Measurements from ENCODE around the gene SCAMP3. TPM values are rescaled to one million over a fixed set of nuclear protein-coding genes. Genes with fewer than 3 reads are reported as not detected.

The SCAMP3 gene
- total RNA-seq, 4 donors from 2014 or later: 54.5 to 91.1 (median 65.2) TPM

DNA sequence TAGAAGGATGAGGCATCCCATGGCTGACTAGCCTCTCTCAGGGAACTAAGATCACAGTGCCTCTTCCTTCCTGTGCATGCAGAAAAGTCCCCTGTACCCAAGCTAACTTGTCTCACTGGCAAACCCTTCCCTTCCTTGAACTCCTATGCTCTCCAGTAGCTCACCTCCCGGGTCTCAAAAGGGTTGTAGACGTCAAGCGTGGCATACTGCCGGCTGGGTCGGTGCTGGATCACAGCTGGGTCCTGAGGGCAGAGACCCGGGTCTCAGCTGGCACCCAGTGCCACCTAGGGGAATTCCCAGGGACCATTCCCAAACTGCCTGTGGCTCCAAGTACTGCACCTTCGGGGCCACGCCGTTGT, 688 bp downstream of the SCAMP3 start:
- 0 to 1% methylated on average over 9 of the region's 9 CpGs for WGBS, 2 donors
- peak overlapping the region; percentile 56 to 92 (median 80) for H3K4me3 ChIP-seq
- no peaks in the 10 kb centered on the region for H3K9me3 ChIP-seq
- peaks cover 0 to 73% (median 38%) of the 10 kb centered on the region in 3 donors for H3K36me3 ChIP-seq
- peak overlapping the region; percentile 60 to 95 (median 86) for H3K27ac ChIP-seq
- H3K4me1 ChIP-seq: peaks cover 0 to 28% (median 16%) of the 10 kb centered on the region in 4 donors
- TF ChIP-seq POLR2A (IDR thresholded peaks at IDR 0.05) (no peak), EP300 (IDR thresholded peaks at IDR 0.05) (no peak), CTCF (IDR thresholded peaks at IDR 0.05) (no peak)
- H3K27me3 ChIP-seq: no peaks in the 10 kb centered on the region
- no peak for DNase-seq (ENCODE audit: low spot score in 2 of 2)

DNA sequence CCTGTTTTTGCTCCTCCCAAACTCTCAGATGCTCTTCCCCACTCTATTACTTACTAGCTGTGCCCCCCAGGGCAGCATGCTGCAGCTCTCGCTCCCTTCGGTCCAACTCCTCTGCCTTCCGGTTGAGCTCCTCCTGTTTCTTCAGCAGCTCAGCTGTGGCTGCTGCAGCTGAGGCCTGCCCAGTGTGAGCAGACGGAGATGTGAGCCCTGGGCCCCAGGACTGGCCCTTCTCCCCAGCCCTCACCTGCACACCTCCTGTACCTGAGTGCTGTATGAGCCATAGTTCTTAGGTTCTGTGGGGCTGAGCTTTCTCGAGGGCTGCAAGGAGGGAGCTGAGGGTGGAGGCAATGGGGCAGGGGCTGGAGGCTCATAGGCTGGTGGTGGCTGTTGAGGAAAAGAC, 1.9 kb downstream of the SCAMP3 start:
- no peak for TF ChIP-seq POLR2A (IDR thresholded peaks at IDR 0.05)
- TF ChIP-seq CTCF (IDR thresholded peaks at IDR 0.05): no peak
- TF ChIP-seq EP300 (IDR thresholded peaks at IDR 0.05): no peak
- Histone ChIP-seq H3K4me1 (peaks cover 0 to 37% (median 21%) of the 10 kb centered on the region in 4 donors), H3K27ac (no peak overlapping the region), H3K36me3 (peaks cover 0 to 63% (median 28%) of the 10 kb centered on the region in 3 donors), H3K4me3 (no peak overlapping the region), H3K27me3 (no peaks in the 10 kb centered on the region), H3K9me3 (no peaks in the 10 kb centered on the region)
- WGBS, 2 donors: 92 to 93% methylated on average over 5 of the region's 5 CpGs
- no peak for DNase-seq (ENCODE audit: low spot score in 2 of 2)

DNA sequence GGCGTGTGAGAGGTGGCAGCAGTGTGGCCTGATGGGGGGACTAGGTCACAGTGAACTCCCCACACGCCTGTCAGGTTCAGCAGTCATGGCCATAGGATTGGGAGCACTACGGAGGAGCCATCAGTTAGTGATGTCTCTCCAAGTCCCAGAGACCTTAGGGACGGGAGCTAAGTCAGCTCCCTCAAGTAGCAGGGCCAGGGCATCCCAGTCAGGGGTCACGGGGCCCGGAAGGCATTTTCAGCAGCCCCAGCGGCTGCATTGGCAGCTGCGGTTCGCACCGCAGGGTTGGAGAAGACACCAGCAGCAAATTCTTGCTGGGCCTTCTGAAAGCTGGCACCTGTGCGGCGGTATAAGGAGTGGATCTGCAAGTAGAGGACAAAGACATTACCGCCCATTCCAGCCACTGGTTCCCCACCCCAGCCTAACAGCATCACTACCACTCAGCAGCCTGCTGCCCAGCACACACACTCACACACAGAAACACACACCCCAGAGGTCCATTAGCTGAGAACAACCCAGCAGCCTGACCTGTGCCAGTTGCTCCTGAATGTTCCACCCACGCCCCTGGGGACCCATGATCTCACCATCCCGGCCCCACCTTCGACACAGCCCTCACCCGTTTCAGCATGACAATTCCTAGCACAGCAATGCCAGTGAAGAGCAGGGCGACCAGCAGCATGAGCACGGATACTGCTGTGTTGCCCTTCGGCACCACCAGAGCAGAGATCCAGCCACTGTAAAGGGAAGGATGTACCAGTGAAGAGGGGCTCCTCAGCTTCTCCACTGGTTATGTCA, 5.9 kb downstream of the SCAMP3 start:
- Histone ChIP-seq H3K9me3 (no peaks in the 10 kb centered on the region), H3K27me3 (no peaks in the 10 kb centered on the region), H3K4me1 (peaks cover 0 to 54% (median 29%) of the 10 kb centered on the region in 4 donors), H3K4me3 (peak overlapping the region in 3 of 4 donors; percentile 69 to 95 (median 84)), H3K27ac (peak overlapping the region; percentile 93 to 99 (median 96)), H3K36me3 (peaks cover 0 to 39% (median 9%) of the 10 kb centered on the region in 3 donors)
- TF ChIP-seq POLR2A (IDR thresholded peaks at IDR 0.05): no peak
- TF ChIP-seq CTCF (IDR thresholded peaks at IDR 0.05): no peak
- TF ChIP-seq EP300 (IDR thresholded peaks at IDR 0.05): no peak
- WGBS, 2 donors: 68 to 69% methylated on average over 10 to 20 of the region's 20 CpGs
- no peak for DNase-seq (ENCODE audit: low spot score in 2 of 2)

DNA sequence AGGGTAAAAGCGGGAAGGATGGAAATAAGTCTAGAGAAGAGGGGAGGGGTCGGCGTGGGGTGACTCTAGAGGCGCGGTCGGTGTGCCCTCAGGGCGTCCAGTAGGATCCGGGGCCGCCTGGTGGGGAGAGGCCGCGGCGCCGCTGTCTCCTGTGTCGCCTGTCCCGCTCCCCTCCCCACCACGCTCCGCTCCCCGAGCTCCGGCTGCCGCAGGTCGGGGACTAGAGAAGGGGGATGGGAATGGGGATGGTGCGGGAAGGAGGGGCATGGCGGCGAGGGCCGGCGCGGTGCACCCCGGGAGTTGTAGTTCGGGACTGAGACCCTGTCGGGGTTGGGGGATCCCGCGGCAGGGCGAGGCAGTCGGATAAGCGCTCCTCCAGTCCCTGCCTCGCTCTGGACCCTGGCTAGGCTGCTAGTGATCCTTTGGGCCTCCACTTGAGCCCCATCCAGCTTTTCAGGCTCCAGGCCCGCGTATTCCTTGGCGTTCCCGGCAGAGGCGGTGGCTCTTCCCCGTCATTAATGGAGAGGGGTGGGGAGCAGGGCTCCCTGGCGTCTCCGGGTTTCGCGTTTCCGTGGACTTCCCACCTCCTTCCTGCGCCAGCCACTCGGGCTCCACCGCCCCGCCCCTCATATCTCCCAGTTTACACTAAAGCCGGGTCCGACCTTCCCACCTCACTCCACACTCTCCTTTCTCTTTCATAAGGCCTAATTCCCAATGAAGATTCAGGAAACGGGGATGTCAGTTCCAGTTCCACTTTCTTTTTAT, 6.7 kb downstream of the SCAMP3 start, which contains the start of gene ENTREP3:
TSS of gene ENTREP3 (minus strand) at position 241 of the 765 bp plus-strand sequence. CDS start 606 bp downstream, outside the sequence.
- Histone ChIP-seq H3K9me3 (no peaks in the 10 kb centered on the region), H3K4me3 (peak within 1 kb of the TSS; percentile 69 to 95 (median 82)), H3K27me3 (no peaks in the 10 kb centered on the region), H3K36me3 (peaks cover 0 to 37% (median 8%) of the 10 kb centered on the region in 3 donors), H3K4me1 (peaks cover 0 to 54% (median 28%) of the 10 kb centered on the region in 4 donors), H3K27ac (peak within 1 kb of the TSS; percentile 93 to 99 (median 96))
- DNase-seq (ENCODE audit: low spot score in 2 of 2): peak; percentile 80 to 84
- peak; percentile 58 to 83 for TF ChIP-seq POLR2A (IDR thresholded peaks at IDR 0.05)
- TF ChIP-seq CTCF (IDR thresholded peaks at IDR 0.05): peak in 1 of 5 experiments; percentile 30
- TF ChIP-seq EP300 (IDR thresholded peaks at IDR 0.05): peak; percentile 32 to 96
- 0 to 1% methylated on average over 34 to 48 of the region's 54 CpGs for WGBS, 2 donors

Data from tibial nerve (tissue), 4 donors.